NK-92 (cell line): ENCODE results near the gene HMGXB3.
"Not testable (repeated sequence)": the region's sequence is repeated elsewhere in the genome, so short reads cannot be mapped to it uniquely, and the experiment has no call there.

ENCODE experiments used
- DNase-seq: peaks from one replicate; lab custom pipeline; 2025; ENCODE audit not compliant: unreplicated experiment; lab: John Stamatoyannopoulos, UW

HMGXB3 gene

GRCh38 chr5:150017226-150018005 lies 16.9 kb downstream of the HMGXB3 start:
- DNase-seq = no peak

DNA sequence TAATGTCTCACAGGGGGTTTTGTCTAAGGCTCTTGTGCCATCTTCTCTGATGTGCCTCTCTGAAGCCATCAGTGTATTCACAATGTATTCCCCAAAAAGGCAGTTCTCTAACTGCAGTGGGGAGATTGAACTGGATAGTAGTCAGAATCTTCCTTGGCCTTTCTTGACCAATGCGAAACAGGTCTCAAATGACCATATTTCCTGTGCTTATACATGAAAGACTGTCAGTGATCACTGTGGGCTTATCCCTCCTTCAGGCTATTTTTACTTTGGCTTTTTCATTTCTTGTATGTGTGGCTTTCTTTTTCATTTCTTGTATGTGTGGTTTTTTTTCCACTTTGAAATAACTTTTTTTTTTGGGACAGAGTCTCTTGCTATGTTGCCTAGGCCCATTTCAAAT lies 19.7 kb downstream of the HMGXB3 start:
- no peak for DNase-seq

- no peak for DNase-seq
Measured at GRCh38 chr5:150021491-150022157, 21.1 kb downstream of the HMGXB3 start.

- no peak for DNase-seq
Measured at GRCh38 chr5:150022158-150022531, 21.6 kb downstream of the HMGXB3 start.

DNA sequence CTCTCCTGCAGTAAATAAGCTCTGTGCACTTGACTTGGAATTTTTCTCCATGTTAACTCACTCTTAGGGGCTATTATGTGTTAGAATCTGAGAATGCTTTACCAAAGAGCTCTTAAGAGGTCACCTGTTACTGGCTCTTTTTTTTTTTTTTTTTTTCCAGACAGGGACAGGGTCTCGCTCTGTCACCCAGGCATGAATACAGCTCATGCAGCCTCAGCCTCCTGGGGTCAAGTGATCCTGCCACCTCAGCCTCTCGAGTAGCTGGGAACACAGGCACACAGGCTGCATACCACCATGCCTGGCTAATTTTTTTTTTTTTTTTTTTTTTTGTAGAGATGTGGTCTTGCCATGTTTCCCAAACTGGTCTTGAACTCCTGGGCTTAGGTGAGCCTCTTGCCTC lies 22.1 kb downstream of the HMGXB3 start:
- DNase-seq = no peak

DNA sequence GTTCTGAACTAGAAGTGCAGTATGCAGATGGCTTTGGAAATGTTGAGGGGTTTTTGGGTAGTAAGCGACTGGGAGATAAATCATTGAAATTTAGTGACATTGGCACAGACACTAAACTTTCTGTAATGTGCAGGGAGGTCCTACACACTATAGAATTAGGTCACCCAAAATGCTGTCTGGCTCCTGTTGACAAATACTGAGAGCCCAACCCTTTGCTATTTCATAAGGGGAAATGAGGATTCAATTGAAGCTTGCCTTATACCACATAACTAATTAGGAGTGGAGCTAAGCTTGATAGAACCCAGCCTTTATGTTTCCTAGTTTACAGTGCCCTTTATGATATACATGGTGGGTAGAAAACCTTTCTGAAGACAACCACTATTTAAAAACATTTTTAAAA lies 22.6 kb downstream of the HMGXB3 start:
- DNase-seq = no peak

DNA sequence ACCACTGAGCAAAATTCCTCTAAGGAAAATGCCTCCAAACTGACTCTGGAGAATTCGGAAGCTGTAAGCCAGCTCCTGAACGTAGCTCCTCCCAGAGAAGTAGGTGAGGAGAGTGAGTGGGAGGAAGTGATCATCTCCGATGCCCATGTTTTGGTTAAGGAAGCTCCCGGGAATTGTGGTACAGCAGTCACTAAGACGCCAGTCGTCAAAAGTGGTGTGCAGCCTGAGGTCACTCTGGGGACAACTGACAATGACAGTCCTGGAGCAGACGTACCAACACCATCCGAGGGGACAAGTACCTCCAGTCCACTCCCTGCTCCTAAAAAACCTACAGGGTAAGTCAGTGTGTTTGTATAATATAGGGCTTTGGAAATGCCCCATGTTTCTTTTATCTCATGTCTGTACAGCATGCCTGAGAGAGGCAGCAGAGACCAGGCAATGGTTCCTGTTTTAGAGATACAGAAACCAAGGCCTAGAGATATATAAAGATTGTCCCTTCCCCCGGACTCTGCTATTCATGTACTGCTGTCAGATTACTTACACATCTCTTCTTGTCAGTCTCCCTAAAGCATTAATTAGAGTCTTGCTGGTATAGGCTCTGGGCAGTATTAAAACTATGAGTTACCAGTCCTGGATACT lies 23.9 kb downstream of the HMGXB3 start:
- DNase-seq = no peak

GRCh38 chr5:150026682-150027172 lies 26.2 kb downstream of the HMGXB3 start:
- DNase-seq = no peak

DNA sequence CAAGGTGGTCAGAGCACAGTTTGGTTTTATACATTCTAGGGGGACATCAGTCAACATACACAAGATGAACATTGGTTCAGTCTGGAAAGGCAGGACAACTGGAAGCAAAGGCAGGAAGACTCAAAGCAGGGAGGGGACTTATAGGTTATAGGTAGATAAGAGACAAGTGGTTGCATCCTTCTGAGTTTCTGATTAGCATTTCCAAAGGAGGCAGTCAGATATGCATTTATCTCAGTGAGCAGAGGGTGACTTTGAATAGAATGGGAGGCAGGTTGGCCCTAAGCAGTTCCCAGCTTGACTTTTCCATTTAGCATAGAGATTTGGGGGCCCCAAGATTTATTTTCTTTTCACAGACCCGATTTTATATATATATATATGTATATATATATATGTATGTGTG lies 27.5 kb downstream of the HMGXB3 start:
- DNase-seq = not testable (repeated sequence)

- no peak for DNase-seq
Measured at GRCh38 chr5:150033334-150033733, 32.8 kb downstream of the HMGXB3 start.

GRCh38 chr5:150034662-150035061 lies 34.1 kb downstream of the HMGXB3 start:
- DNase-seq = no peak

DNA sequence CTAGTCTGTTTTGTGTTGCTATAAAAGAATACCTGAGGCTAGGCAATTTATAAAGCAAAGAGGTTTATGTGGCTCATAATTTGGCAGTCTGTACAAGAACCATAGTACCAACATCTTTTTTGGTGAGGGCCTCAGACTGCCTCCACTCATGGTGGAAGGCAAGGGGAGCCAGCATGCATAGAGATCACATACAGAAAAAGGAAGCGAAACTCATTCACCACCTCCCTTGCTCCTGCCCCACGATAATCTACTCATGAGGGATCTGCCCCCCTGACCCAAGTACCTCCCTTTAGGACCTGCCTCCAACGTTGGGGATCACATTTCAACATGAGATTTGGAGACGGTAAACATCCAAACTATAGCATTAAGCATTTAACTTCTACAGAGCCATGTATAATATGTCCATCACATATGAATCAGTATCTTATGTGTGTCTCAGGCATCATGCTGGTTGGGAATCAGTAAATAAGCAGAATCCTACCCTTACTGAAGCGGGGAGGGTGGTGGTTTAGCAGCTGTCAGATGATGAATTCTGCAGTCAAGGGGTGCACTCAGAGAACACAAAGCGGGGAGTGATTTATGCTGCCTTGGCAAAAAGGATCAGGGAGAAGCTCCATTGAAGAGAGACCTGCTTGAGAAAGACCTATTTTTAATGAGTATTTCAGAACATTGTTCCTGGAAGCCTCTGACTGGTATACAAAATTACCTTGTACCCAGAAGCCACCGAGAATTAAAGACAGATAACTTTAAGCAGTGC lies 34.8 kb downstream of the HMGXB3 start:
- no peak for DNase-seq

- no peak for DNase-seq
Measured at GRCh38 chr5:150036513-150036912, 36.0 kb downstream of the HMGXB3 start.

DNA sequence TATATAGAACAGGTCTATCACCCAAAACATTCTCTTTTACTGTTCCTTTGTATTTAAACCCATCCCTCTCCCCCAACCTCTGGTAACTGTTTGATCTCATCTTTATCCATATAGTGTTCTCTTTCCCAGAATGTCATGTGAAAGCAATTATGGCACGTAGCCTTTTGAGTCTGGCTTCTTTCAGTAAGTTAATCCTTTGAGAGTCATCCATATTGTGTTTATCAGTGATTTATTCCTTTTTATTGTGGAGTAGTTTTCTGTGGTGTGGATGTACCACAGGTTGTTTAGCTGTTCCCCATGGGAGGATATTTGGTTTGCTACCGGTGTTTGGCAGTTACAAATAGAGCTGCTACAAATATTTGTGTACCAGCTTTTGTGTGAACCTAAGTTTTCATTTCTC lies 38.0 kb downstream of the HMGXB3 start:
- DNase-seq = no peak

- no peak for DNase-seq
Measured at GRCh38 chr5:150042459-150042858, 41.9 kb downstream of the HMGXB3 start.

GRCh38 chr5:150043657-150044328 lies 43.3 kb downstream of the HMGXB3 start:
- DNase-seq = no peak

DNA sequence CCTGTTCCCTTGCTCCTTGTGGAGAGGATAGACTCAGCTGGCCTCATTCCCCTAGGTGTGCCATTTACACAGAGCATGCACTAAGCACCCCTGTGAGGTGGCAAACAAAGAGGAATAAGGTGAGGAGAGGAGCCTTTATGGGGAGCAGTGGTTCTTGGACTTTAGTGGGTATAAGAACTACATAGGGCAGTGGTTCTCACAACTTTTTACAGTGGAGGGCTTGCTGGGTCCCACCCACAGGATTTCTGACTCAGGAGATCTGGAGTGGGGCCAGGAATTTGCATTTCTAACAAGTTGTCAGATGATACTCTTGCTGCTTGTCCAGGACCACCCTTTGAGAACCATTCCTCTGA lies 43.8 kb downstream of the HMGXB3 start:
- no peak for DNase-seq

DNA sequence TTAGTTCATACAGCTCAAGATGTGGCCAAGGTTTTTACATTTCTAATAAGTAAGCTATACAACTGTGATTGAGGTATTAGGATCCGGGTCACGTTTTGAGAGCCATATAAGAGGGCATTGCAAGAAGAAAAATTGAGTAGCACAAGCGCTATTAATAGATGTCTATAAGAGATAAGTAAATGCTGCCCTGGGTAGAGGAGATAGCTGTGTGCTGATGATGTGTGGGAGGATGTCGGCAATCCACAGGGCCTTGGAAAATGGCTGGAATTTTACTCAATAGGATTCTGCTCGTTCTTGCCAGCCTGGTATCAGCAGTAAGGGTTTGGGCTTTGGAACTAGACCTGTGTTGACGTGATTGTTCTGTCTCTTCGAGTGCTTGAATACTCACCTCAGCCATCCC lies 44.2 kb downstream of the HMGXB3 start:
- no peak for DNase-seq

DNA sequence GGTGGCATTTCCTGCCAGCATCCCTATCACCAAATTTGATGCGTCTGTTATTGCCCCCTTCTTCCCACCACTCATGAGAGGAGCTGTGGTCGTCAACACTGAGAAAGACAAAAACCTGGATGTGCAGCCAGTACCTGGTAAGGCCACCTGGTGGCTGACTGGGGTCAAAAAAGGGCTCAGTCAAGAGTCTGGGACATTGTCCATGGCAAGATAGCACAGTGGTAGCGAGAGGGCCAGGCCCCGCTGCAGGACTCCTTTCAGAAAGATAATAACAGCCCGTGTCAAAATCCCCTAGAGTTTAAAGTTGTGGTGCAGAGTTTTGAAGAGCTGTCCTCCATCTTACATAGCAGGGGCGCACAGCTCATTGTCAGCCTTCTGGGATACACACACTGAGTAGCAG lies 45.0 kb downstream of the HMGXB3 start:
- no peak for DNase-seq

GRCh38 chr5:150046031-150046430 lies 45.5 kb downstream of the HMGXB3 start:
- DNase-seq = no peak
